ENCODE data around the gene FERMT3. TPM values are rescaled to one million over a fixed set of nuclear protein-coding genes. Genes with fewer than 3 reads are reported as not detected.

The FERMT3 gene
- total RNA-seq, 1 experiment from 2014 or later, result 10.6 TPM

- H3K27ac ChIP-seq (ENCODE audit: insufficient read length, low read depth, low read length), result peak overlapping the region; percentile 33
- H3K4me3 Mint-ChIP-seq, result peak overlapping the region; percentile 97 to 99
Measured at GRCh38 chr11:64269540-64270220, 63.2 kb downstream of the FERMT3 start.

More at GRCh38 chr11:64269540-64270220, 63.2 kb downstream of the FERMT3 start:
- no peak overlapping the region for H2BK20ac ChIP-seq (ENCODE audit: low read depth, low read length, poor library complexity, severe bottlenecking)
- H3K9me3 Mint-ChIP-seq, result no peaks in the 10 kb centered on the region
- H3K36me3 Mint-ChIP-seq (ENCODE audit: insufficient read depth in 1 of 3, low read depth in 3 of 3), result peaks cover 11 to 31% (median 23%) of the 10 kb centered on the region in 3 experiments; a peak in 6 of 7 replicates
- no peak overlapping the region for H4K8ac ChIP-seq (replicated peaks; ENCODE audit: insufficient read length, low read depth, low read length)
- H3K4me1 ChIP-seq (ENCODE audit: insufficient read depth, low read length), result no peaks in the 10 kb centered on the region
- peak overlapping the region; percentile 68 for H3K18ac ChIP-seq (ENCODE audit: insufficient read length, low read depth, low read length)
- no peak overlapping the region; the same call in 1 of the 2 replicates for H3K4ac ChIP-seq (ENCODE audit: low read depth, low read length)
- peak; percentile 18; the same call in 1 of the 3 replicates for TF ChIP-seq CTCF (conservative IDR thresholded peaks at IDR 0.05)
- peaks cover 15% of the 10 kb centered on the region for H3K23me2 ChIP-seq (ENCODE audit: insufficient read length, low read depth, low read length, poor library complexity, severe bottlenecking)
- no peak overlapping the region for H4K91ac ChIP-seq (ENCODE audit: insufficient read length, low read depth, low read length)
- WGBS (ENCODE audit: extremely low coverage, insufficient read length, low lambda C conversion rate), result no CpG with 5 or more reads among the region's 58 CpGs
- peak overlapping the region; percentile 99 to 100 (median 100) for H3K27ac Mint-ChIP-seq
- peak overlapping the region; percentile 68 for H3K9ac ChIP-seq (ENCODE audit: extremely low read depth, insufficient read length, low read length)
- no peak overlapping the region for H2AK5ac ChIP-seq (ENCODE audit: insufficient read length, low read length)
- no peaks in the 10 kb centered on the region for H3K9me3 ChIP-seq (ENCODE audit: control insufficient read depth, low read depth, low read length)
- no peak overlapping the region for H4K5ac ChIP-seq (ENCODE audit: insufficient read length, low read depth, low read length)
- H3K56ac ChIP-seq (ENCODE audit: insufficient read length, low read depth, low read length), result no peak overlapping the region
- H3K79me2 ChIP-seq (ENCODE audit: insufficient read depth, low read length), result no peaks in the 10 kb centered on the region
- peaks cover 2% of the 10 kb centered on the region for H4K20me1 ChIP-seq (ENCODE audit: control insufficient read depth, insufficient read depth, insufficient read length)
- no peak overlapping the region for H2AFZ ChIP-seq (ENCODE audit: low read length)
- no peak overlapping the region for H3T11ph ChIP-seq (ENCODE audit: low read length)
- no peaks in the 10 kb centered on the region; the same call in none of the 2 replicates for H3K27me3 Mint-ChIP-seq (ENCODE audit: low read depth)
- H3K4me1 Mint-ChIP-seq, result peaks cover 21 to 26% of the 10 kb centered on the region in 2 experiments
- H2BK12ac ChIP-seq (ENCODE audit: insufficient read length, low read depth, low read length), result no peak overlapping the region
- no peak overlapping the region for H2BK5ac ChIP-seq (ENCODE audit: insufficient read length, low read length)
- peak; percentile 99 for DNase-seq
- no peak overlapping the region for H3K23ac ChIP-seq (ENCODE audit: insufficient read length, low read depth, low read length)
- H3K27me3 ChIP-seq (ENCODE audit: insufficient read depth, low read length), result no peaks in the 10 kb centered on the region
- no peak overlapping the region for H2BK15ac ChIP-seq (ENCODE audit: low read depth, low read length)
- peak overlapping the region; percentile 32 for H3K14ac ChIP-seq (ENCODE audit: insufficient read depth, low read length)
- peak overlapping the region; percentile 24 for H2BK120ac ChIP-seq (ENCODE audit: low read depth, low read length, poor library complexity, severe bottlenecking)
- no peaks in the 10 kb centered on the region for H3K79me1 ChIP-seq (ENCODE audit: insufficient read depth, low read depth, low read length, poor library complexity, severe bottlenecking)
- H3K4me2 ChIP-seq (ENCODE audit: insufficient read depth, insufficient read length, low read length), result peak overlapping the region; percentile 59

Other genes with a start within 250 kb of the FERMT3 start
- gene COX8A, start 232.1 kb upstream of the FERMT3 start, total RNA-seq (2021), result 402 and 429 TPM in 2 replicates
- gene OTUB1, start 220.3 kb upstream of the FERMT3 start, total RNA-seq (2021), result 114 TPM in 2 replicates
- 0.24 and 0.31 TPM in 2 replicates for gene FLRT1, start 170.8 kb upstream of the FERMT3 start, total RNA-seq (2021)
- 18.3 and 21.2 TPM in 2 replicates for gene MACROD1, start 40.6 kb upstream of the FERMT3 start, total RNA-seq (2021)
- 331 and 338 TPM in 2 replicates for gene STIP1, start 20.6 kb upstream of the FERMT3 start, total RNA-seq (2021)
- 31.5 and 33.6 TPM in 2 replicates for gene TRPT1, start 19.5 kb downstream of the FERMT3 start, total RNA-seq (2021)
- gene NUDT22, start 19.6 kb downstream of the FERMT3 start, total RNA-seq (2021), result 39.6 and 45.8 TPM in 2 replicates
- gene DNAJC4, start 23.8 kb downstream of the FERMT3 start, total RNA-seq (2021), result 21.0 and 24.2 TPM in 2 replicates
- 57.1 and 57.7 TPM in 2 replicates for gene VEGFB, start 27.9 kb downstream of the FERMT3 start, total RNA-seq (2021)
- 36.5 and 41.0 TPM in 2 replicates for gene FKBP2, start 34.4 kb downstream of the FERMT3 start, total RNA-seq (2021)
- gene PPP1R14B, start 40.2 kb downstream of the FERMT3 start, total RNA-seq (2021), result 358 and 363 TPM in 2 replicates
- 79.3 and 80.2 TPM in 2 replicates for gene PLCB3, start 44.8 kb downstream of the FERMT3 start, total RNA-seq (2021)
- 23.3 and 25.0 TPM in 2 replicates for gene BAD, start 77.9 kb downstream of the FERMT3 start, total RNA-seq (2021)
- 39.6 and 49.7 TPM in 2 replicates for gene GPR137, start 79.1 kb downstream of the FERMT3 start, total RNA-seq (2021)
- gene KCNK4, start 84.6 kb downstream of the FERMT3 start, total RNA-seq (2021), result 0.28 and 0.31 TPM in 2 replicates
- gene CATSPERZ, start 93.6 kb downstream of the FERMT3 start, total RNA-seq (2021), result 0.92 and 1.3 TPM in 2 replicates
- 42.3 and 44.0 TPM in 2 replicates for gene ESRRA, start 98.8 kb downstream of the FERMT3 start, total RNA-seq (2021)
- 315 and 341 TPM in 2 replicates for gene TRMT112, start 110.8 kb downstream of the FERMT3 start, total RNA-seq (2021)
- gene PRDX5, start 111.4 kb downstream of the FERMT3 start, total RNA-seq (2021), result 225 and 228 TPM in 2 replicates
- 11.2 and 12.2 TPM in 2 replicates for gene CCDC88B, start 133.5 kb downstream of the FERMT3 start, total RNA-seq (2021)
- 10.8 and 11.1 TPM in 2 replicates for gene RPS6KA4, start 152.4 kb downstream of the FERMT3 start, total RNA-seq (2021)